ENCODE data around the gene ZDHHC7.

The ZDHHC7 gene

GRCh38 chr16:84931107-84931494, 80.2 kb downstream of the ZDHHC7 start:
- Histone ChIP-seq H3K4me1 (ENCODE audit: control insufficient read depth, low read length) (no peaks in the 10 kb centered on the region), H3K79me2 (ENCODE audit: control insufficient read depth, low read length) (no peaks in the 10 kb centered on the region), H3K4me3 (ENCODE audit: low read length) (no peak overlapping the region), H3K27ac (ENCODE audit: low read depth, low read length) (no peak overlapping the region), H3K27me3 (ENCODE audit: control insufficient read depth, low read length) (no peaks in the 10 kb centered on the region), H3K36me3 (ENCODE audit: control insufficient read depth, low read length) (no peaks in the 10 kb centered on the region), H3K4me2 (ENCODE audit: low read length) (no peak overlapping the region), H3K9me3 (ENCODE audit: control insufficient read depth, insufficient read depth, low read length) (no peaks in the 10 kb centered on the region), H3K9me2 (replicated peaks; ENCODE audit: control insufficient read depth, low read length) (no peaks in the 10 kb centered on the region), H3F3A (ENCODE audit: control insufficient read depth, insufficient read depth) (no peaks in the 10 kb centered on the region), H4K20me1 (ENCODE audit: control insufficient read depth, insufficient read depth, low read depth, low read length) (no peaks in the 10 kb centered on the region)
- no peak for TF ChIP-seq EZH2phosphoT487 (IDR thresholded peaks at IDR 0.05; ENCODE audit: borderline replicate concordance, low read length)
- TF ChIP-seq CTCF (IDR thresholded peaks at IDR 0.05; ENCODE audit: low read depth, low read length, poor library complexity, severe bottlenecking): no peak

- no peaks in the 10 kb centered on the region for H3F3A ChIP-seq (ENCODE audit: control insufficient read depth, insufficient read depth)
- no peaks in the 10 kb centered on the region for H4K20me1 ChIP-seq (ENCODE audit: control insufficient read depth, insufficient read depth, low read depth, low read length)
- TF ChIP-seq CTCF (IDR thresholded peaks at IDR 0.05; ENCODE audit: low read depth, low read length, poor library complexity, severe bottlenecking): no peak
- no peak for TF ChIP-seq EZH2phosphoT487 (IDR thresholded peaks at IDR 0.05; ENCODE audit: borderline replicate concordance, low read length)
- no peaks in the 10 kb centered on the region for H3K79me2 ChIP-seq (ENCODE audit: control insufficient read depth, low read length)
- H3K4me1 ChIP-seq (ENCODE audit: control insufficient read depth, low read length): no peaks in the 10 kb centered on the region
- H3K9me2 ChIP-seq (replicated peaks; ENCODE audit: control insufficient read depth, low read length): no peaks in the 10 kb centered on the region
- H3K27ac ChIP-seq (ENCODE audit: low read depth, low read length): no peak overlapping the region
- no peak overlapping the region for H3K4me2 ChIP-seq (ENCODE audit: low read length)
- H3K9me3 ChIP-seq (ENCODE audit: control insufficient read depth, insufficient read depth, low read length): no peaks in the 10 kb centered on the region
- H3K4me3 ChIP-seq (ENCODE audit: low read length): no peak overlapping the region
- no peaks in the 10 kb centered on the region for H3K27me3 ChIP-seq (ENCODE audit: control insufficient read depth, low read length)
- H3K36me3 ChIP-seq (ENCODE audit: control insufficient read depth, low read length): no peaks in the 10 kb centered on the region
These were observed 80.8 kb downstream of the ZDHHC7 start for GRCh38 chr16:84930298-84931106.

GRCh38 chr16:84929421-84930297, 81.7 kb downstream of the ZDHHC7 start:
- no peak for TF ChIP-seq CTCF (IDR thresholded peaks at IDR 0.05; ENCODE audit: low read depth, low read length, poor library complexity, severe bottlenecking)
- no peak for TF ChIP-seq EZH2phosphoT487 (IDR thresholded peaks at IDR 0.05; ENCODE audit: borderline replicate concordance, low read length)
- Histone ChIP-seq H4K20me1 (ENCODE audit: control insufficient read depth, insufficient read depth, low read depth, low read length) (no peaks in the 10 kb centered on the region), H3K79me2 (ENCODE audit: control insufficient read depth, low read length) (no peaks in the 10 kb centered on the region), H3F3A (ENCODE audit: control insufficient read depth, insufficient read depth) (no peaks in the 10 kb centered on the region), H3K4me3 (ENCODE audit: low read length) (no peak overlapping the region), H3K9me2 (replicated peaks; ENCODE audit: control insufficient read depth, low read length) (no peaks in the 10 kb centered on the region), H3K27me3 (ENCODE audit: control insufficient read depth, low read length) (no peaks in the 10 kb centered on the region), H3K4me1 (ENCODE audit: control insufficient read depth, low read length) (no peaks in the 10 kb centered on the region), H3K4me2 (ENCODE audit: low read length) (no peak overlapping the region), H3K36me3 (ENCODE audit: control insufficient read depth, low read length) (no peaks in the 10 kb centered on the region), H3K9me3 (ENCODE audit: control insufficient read depth, insufficient read depth, low read length) (no peaks in the 10 kb centered on the region), H3K27ac (ENCODE audit: low read depth, low read length) (no peak overlapping the region)

Measured in DOHH2 (cell line).